PC-3 (cell line): ENCODE results near the gene UMODL1. TPM values are rescaled to one million over a fixed set of nuclear protein-coding genes. Genes with fewer than 3 reads are reported as not detected.

ENCODE experiments used
- ATAC-seq: fragments of 200-7000 bp; cut with Tn5 transposase; 2 replicates; pipeline ENCODE4 v1.9.1; 2020; ENCODE audit warnings: mild to moderate bottlenecking, moderate library complexity
- BruUV-seq: library from RNA; stranded (reverse); fragments of 400-500 nt; replicated peaks from 2 replicates; lab custom pipeline; 2021; lab: Mats Ljungman, UMichigan
- CTCF ChIA-PET: fragments of 300-600 bp; sonication (Branson Sonifier 250); formaldehyde crosslinking; loops from one replicate; lab custom pipeline; 2022; ENCODE audit warnings: antibody characterized with exemption; lab: Charles Lee
- POLR2A ChIA-PET: fragments of 300-600 bp; sonication (Branson Sonifier 250); formaldehyde crosslinking; loops from one replicate; lab custom pipeline; 2022; ENCODE audit warnings: antibody characterized with exemption; ENCODE audit not compliant: unreplicated experiment; lab: Charles Lee
- DNase-seq: peaks from one replicate; pipeline ENCODE4 v3.0.0-alpha.2; 2015
- H2AFZ ChIP-seq: fragments of 300-600 bp; sonication (generic); 2 replicates; pipeline ENCODE4 v1.6.0; 2016; ENCODE audit warnings: antibody characterized with exemption, low read length
- H3F3A ChIP-seq: fragments of 300-600 bp; sonication (generic); one replicate; pipeline ENCODE4 v1.6.0; 2017; ENCODE audit warnings: antibody characterized with exemption, low read length, control low read depth, mild to moderate bottlenecking; ENCODE audit not compliant: unreplicated experiment
- H3K27ac ChIP-seq: fragments of 300-600 bp; sonication (generic); 2 replicates; pipeline ENCODE4 v1.5.1; 2016; ENCODE audit warnings: mild to moderate bottlenecking, low read length
- H3K27me3 ChIP-seq: fragments of 300-600 bp; sonication (generic); 2 replicates; pipeline ENCODE4 v1.6.1; 2016; ENCODE audit warnings: low read length, mixed read lengths
- H3K36me3 ChIP-seq: fragments of 300-600 bp; sonication (generic); 2 replicates; pipeline ENCODE4 v1.6.1; 2016; ENCODE audit warnings: low read depth, mixed run types, low read length, mixed read lengths
- H3K4me1 ChIP-seq: fragments of 300-600 bp; sonication (generic); 2 replicates; pipeline ENCODE4 v1.5.1; 2016; ENCODE audit warnings: low read length; ENCODE audit not compliant: insufficient read depth
- H3K4me2 ChIP-seq: fragments of 300-600 bp; sonication (generic); 2 replicates; pipeline ENCODE4 v1.6.0; 2016; ENCODE audit warnings: low read length
- H3K4me3 ChIP-seq: fragments of 300-600 bp; sonication (generic); 2 replicates; pipeline ENCODE4 v1.5.1; 2016; ENCODE audit warnings: mild to moderate bottlenecking, low read length, mixed read lengths
- H3K79me2 ChIP-seq: fragments of 300-600 bp; sonication (generic); 2 replicates; pipeline ENCODE4 v1.6.1; 2017; ENCODE audit warnings: low read length, mixed read lengths
- H3K9ac ChIP-seq: fragments of 300-600 bp; sonication (generic); 2 replicates; pipeline ENCODE4 v1.6.0; 2016; ENCODE audit warnings: mild to moderate bottlenecking, low read length
- H3K9me2 ChIP-seq: fragments of 300-600 bp; sonication (generic); replicated peaks from 2 replicates; pipeline ENCODE4 v1.6.1; 2016; ENCODE audit warnings: mixed run types, low read length, mixed read lengths
- H3K9me3 ChIP-seq: fragments of 300-600 bp; sonication (generic); 2 replicates; pipeline ENCODE4 v1.6.1; 2016; ENCODE audit warnings: low read length, mixed read lengths
- H4K20me1 ChIP-seq: fragments of 300-600 bp; sonication (generic); 2 replicates; pipeline ENCODE4 v1.6.1; 2016; ENCODE audit warnings: low read length, mixed read lengths
- EZH2 ChIP-seq: fragments of 300-600 bp; sonication (generic); IDR thresholded peaks from one replicate; pipeline ENCODE4 v1.6.1; 2017; ENCODE audit warnings: antibody characterized with exemption, mild to moderate bottlenecking, low read length; ENCODE audit not compliant: unreplicated experiment
- EZH2phosphoT487 ChIP-seq: fragments of 300-600 bp; sonication (generic); IDR thresholded peaks from 2 replicates; pipeline ENCODE4 v1.6.1; 2018; ENCODE audit warnings: mild to moderate bottlenecking, antibody characterized with exemption, low read length, borderline replicate concordance
- intact Hi-C: fragments of 100-400 bp; cut with micrococcal nuclease; formaldehyde crosslinking; loops from 2 replicates; pipeline ENCODE4 v1.9.0; 2023
- total RNA-seq: library from RNA; depleted of rRNA; stranded (reverse); fragments of >200 nt; gene quantifications from 2 replicates; pipeline ENCODE4 v1.2.3, GENCODE V29; 2014
- TF ChIP-seq, protein P1 (sequence below): fragments of 300-600 bp; sonication (generic); conservative IDR thresholded peaks from 2 replicates; pipeline ENCODE4 v1.5.1; 2017; ENCODE audit warnings: antibody characterized with exemption, low read depth, mild to moderate bottlenecking, low read length

The UMODL1 gene
- total RNA-seq, 1 experiment from 2014 or later, result not detected

DNA sequence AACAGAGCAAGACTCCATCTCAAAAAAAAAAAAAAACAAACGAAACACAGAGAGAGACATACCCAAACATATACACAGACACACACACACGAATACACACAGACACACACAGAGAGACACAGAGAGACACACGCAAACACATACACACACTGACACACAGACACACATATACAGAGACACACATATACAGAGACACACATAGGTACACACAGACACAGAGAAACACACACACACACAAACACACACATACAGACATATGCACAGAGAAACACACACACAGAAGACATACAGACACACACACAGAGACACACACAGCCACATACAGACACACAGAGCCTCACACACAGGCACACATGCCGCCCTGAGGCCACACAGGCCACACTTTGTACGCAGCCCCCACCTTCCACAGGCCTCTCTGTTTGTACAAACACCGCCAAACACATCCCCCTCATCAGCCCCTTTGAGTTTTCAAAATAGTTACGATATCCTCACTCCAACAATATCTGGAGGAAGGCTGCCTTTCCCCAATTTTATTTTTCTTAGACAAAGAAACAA lies 90.4 kb downstream of the UMODL1 start:
- no TSS peak for BruUV-seq
- no peaks in the 10 kb centered on the region for H3K4me1 ChIP-seq
- no peak for TF ChIP-seq EZH2phosphoT487
- TF ChIP-seq EZH2, result no peak
- TF ChIP-seq, protein P1, sequence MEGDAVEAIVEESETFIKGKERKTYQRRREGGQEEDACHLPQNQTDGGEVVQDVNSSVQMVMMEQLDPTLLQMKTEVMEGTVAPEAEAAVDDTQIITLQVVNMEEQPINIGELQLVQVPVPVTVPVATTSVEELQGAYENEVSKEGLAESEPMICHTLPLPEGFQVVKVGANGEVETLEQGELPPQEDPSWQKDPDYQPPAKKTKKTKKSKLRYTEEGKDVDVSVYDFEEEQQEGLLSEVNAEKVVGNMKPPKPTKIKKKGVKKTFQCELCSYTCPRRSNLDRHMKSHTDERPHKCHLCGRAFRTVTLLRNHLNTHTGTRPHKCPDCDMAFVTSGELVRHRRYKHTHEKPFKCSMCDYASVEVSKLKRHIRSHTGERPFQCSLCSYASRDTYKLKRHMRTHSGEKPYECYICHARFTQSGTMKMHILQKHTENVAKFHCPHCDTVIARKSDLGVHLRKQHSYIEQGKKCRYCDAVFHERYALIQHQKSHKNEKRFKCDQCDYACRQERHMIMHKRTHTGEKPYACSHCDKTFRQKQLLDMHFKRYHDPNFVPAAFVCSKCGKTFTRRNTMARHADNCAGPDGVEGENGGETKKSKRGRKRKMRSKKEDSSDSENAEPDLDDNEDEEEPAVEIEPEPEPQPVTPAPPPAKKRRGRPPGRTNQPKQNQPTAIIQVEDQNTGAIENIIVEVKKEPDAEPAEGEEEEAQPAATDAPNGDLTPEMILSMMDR, result no peak
- DNase-seq (no peak), ATAC-seq (no peak)
- H3K9me3 ChIP-seq, result no peaks in the 10 kb centered on the region
- no peaks in the 10 kb centered on the region for H3K27me3 ChIP-seq
- no peaks in the 10 kb centered on the region for H3F3A ChIP-seq
- no peaks in the 10 kb centered on the region for H3K79me2 ChIP-seq
- no peak overlapping the region for H3K4me3 ChIP-seq
- no peak overlapping the region for H3K9ac ChIP-seq
- H4K20me1 ChIP-seq, result no peaks in the 10 kb centered on the region
- no peak overlapping the region for H3K4me2 ChIP-seq
- no peaks in the 10 kb centered on the region for H3K36me3 ChIP-seq
- H2AFZ ChIP-seq, result no peak overlapping the region
- CTCF ChIA-PET, result no interaction called here
- intact Hi-C loops, result no loop called here
- POLR2A ChIA-PET, result no interaction called here
- H3K9me2 ChIP-seq, result no peaks in the 10 kb centered on the region
- H3K27ac ChIP-seq, result no peak overlapping the region

DNA sequence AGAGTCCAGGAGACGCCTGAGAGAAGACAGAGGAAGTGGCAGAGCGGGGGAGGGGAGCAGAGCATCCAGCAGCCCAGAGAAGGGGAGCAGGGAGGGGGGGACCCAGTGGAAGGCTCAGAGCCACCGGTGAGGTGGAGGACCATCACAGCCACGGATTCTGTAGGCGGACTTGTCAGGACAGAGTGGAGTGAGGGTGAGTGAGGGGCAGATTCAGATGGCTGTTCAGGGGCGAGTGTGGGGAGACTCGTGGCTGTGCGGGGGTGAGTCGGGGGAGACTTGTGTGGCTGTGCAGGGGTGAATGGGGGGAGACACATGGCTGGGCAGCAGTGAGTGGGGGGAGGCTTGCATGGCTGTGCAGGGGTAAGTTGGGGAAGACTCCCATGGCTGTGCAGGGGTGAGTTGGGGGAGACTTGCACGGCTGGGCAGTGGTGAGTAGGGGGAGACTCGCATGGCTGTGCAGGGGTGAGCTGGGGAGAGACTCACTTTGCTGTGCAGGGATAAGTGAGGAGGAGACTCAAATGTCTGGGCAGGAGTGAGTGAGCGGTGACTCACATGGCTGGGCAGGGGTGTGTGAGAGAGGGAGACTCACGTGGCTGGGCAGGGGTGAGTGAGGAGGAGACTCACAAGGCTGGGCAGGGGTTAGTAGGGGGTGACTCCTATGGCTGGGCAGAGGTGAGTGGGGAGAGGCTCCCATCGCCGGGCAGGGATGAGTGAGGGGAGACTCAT lies 91.0 kb downstream of the UMODL1 start:
- Histone ChIP-seq H3K9me3 (no peaks in the 10 kb centered on the region), H3K36me3 (no peaks in the 10 kb centered on the region), H4K20me1 (no peaks in the 10 kb centered on the region), H3K4me1 (no peaks in the 10 kb centered on the region), H3K9ac (no peak overlapping the region), H3F3A (no peaks in the 10 kb centered on the region), H3K27me3 (no peaks in the 10 kb centered on the region), H3K4me3 (no peak overlapping the region), H3K9me2 (no peaks in the 10 kb centered on the region), H3K4me2 (no peak overlapping the region), H3K27ac (no peak overlapping the region), H2AFZ (no peak overlapping the region), H3K79me2 (no peaks in the 10 kb centered on the region)
- intact Hi-C loops, result no loop called here
- TF ChIP-seq, protein P1, result no peak
- TF ChIP-seq EZH2phosphoT487 (no peak), EZH2 (no peak)
- DNase-seq (peak; percentile 25), ATAC-seq (no peak)
- CTCF ChIA-PET, result no interaction called here
- POLR2A ChIA-PET, result no interaction called here
- no TSS peak for BruUV-seq

DNA sequence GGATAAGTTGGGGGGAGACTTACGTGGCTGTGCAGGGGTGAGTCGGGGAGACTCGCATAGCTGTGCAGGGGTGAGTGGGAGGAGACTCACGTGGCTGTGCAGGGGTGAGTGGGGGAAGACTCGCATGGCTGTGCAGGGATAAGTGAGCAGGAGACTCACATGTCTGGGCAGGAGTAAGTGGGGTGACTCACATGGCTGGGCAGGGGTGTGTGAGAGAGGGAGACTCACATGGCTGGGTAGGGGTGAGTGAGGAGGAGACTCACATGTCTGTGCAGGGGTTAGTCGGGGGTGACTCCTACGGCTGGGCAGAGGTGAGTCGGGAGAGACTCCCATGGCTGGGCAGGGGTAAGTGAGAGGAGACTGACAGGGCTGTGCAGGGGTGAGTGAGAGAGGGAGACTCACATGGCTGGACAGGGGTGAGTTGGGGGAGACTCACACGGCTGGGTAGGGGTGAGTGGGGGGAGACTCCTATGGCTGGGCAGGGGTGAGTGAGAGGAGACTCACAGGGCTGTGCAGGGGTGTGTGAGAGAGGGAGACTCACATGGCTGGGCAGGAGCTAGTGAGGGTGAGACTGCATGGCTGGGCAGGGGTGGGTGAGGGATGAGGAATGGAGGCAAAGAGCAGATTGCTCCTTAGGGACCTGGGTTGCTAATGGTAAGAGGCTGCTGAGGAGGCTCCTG lies 91.9 kb downstream of the UMODL1 start:
- H3K9me3 ChIP-seq, result no peaks in the 10 kb centered on the region
- H4K20me1 ChIP-seq, result no peaks in the 10 kb centered on the region
- BruUV-seq, result no TSS peak
- H3F3A ChIP-seq, result no peaks in the 10 kb centered on the region
- ChIA-PET CTCF (no interaction called here), POLR2A (no interaction called here)
- no peak overlapping the region for H3K27ac ChIP-seq
- H3K4me3 ChIP-seq, result no peak overlapping the region
- DNase-seq (peak; percentile 12), ATAC-seq (no peak)
- H3K27me3 ChIP-seq, result no peaks in the 10 kb centered on the region
- H3K36me3 ChIP-seq, result no peaks in the 10 kb centered on the region
- H3K9ac ChIP-seq, result no peak overlapping the region
- TF ChIP-seq EZH2 (no peak), EZH2phosphoT487 (no peak)
- TF ChIP-seq, protein P1, result no peak
- no peaks in the 10 kb centered on the region for H3K4me1 ChIP-seq
- H3K4me2 ChIP-seq, result no peak overlapping the region
- intact Hi-C loops, result no loop called here
- no peaks in the 10 kb centered on the region for H3K9me2 ChIP-seq
- H3K79me2 ChIP-seq, result no peaks in the 10 kb centered on the region
- no peak overlapping the region for H2AFZ ChIP-seq
